Measurements from ENCODE around the gene MALSU1.

GRCh38 chr7:23284871-23285270 is 14.3 kb upstream of the MALSU1 start:
- no peak for TF ChIP-seq POLR2A (IDR thresholded peaks at IDR 0.05; ENCODE audit: low read depth, low read length)
- no peak for TF ChIP-seq POLR2AphosphoS5 (IDR thresholded peaks at IDR 0.05; ENCODE audit: low read depth, low read length)
